Liver (tissue), 9 donors: ENCODE measurements around the gene SLC17A2. TPM values are rescaled to one million over a fixed set of nuclear protein-coding genes. Genes with fewer than 3 reads are reported as not detected.
"Not testable (repeated sequence)": the region's sequence is repeated elsewhere in the genome, so short reads cannot be mapped to it uniquely, and the experiment has no call there.

Experiments used
- DNase-seq: peaks from one replicate; pipeline ENCODE4 v3.0.0-alpha.2; 2017; ENCODE audit warnings: low spot score
- H3K27ac ChIP-seq, 2 donors: one replicate each; pipeline ENCODE4 v1.7.0; 2013; ENCODE audit warnings: inconsistent platforms in 2 of 2, low read length in 2 of 2, control low read depth in 1 of 2, low read depth in 1 of 2, mild to moderate bottlenecking in 1 of 2
- H3K27me3 ChIP-seq, 4 donors: one replicate each; pipeline versions ENCODE4 v1.6.1 to v1.7.0; 2013; ENCODE audit warnings: low read length in 3 of 4, inconsistent platforms in 1 of 4, mild to moderate bottlenecking in 1 of 4, moderate library complexity in 1 of 4; ENCODE audit not compliant: control insufficient read depth in 4 of 4, insufficient read depth in 4 of 4
- H3K36me3 ChIP-seq, 4 donors: one replicate each; pipeline versions ENCODE4 v1.6.1 to v1.7.0; 2013; ENCODE audit warnings: low read length in 3 of 4, mild to moderate bottlenecking in 3 of 4, low read depth in 1 of 4, moderate library complexity in 1 of 4; ENCODE audit not compliant: control insufficient read depth in 4 of 4, insufficient read depth in 3 of 4
- H3K4me1 ChIP-seq, 4 donors: one replicate each; pipeline versions ENCODE4 v1.6.1 to v1.7.0; 2013; ENCODE audit warnings: low read length in 3 of 4, mild to moderate bottlenecking in 3 of 4, moderate library complexity in 1 of 4; ENCODE audit not compliant: control insufficient read depth in 4 of 4, insufficient read depth in 4 of 4
- H3K4me3 ChIP-seq, 3 donors: one replicate each; pipeline versions ENCODE4 v1.6.1 to v1.7.0; 2013; ENCODE audit warnings: low read length in 3 of 3, control low read depth in 1 of 3, low read depth in 1 of 3, mild to moderate bottlenecking in 1 of 3
- H3K9ac ChIP-seq, 2 donors: one replicate each; pipeline ENCODE4 v1.7.0; 2013; ENCODE audit warnings: low read length in 2 of 2, mild to moderate bottlenecking in 2 of 2, moderate library complexity in 2 of 2, control low read depth in 1 of 2, low read depth in 1 of 2
- H3K9me3 ChIP-seq, 4 donors: one replicate each; pipeline versions ENCODE4 v1.6.1 to v1.7.0; 2013; ENCODE audit warnings: low read length in 3 of 4; ENCODE audit not compliant: control insufficient read depth in 4 of 4
- ATF3 ChIP-seq: IDR thresholded peaks from 2 replicates; pipeline ENCODE4 v1.6.1; 2016; ENCODE audit warnings: antibody characterized with exemption
- EGR1 ChIP-seq, 2 donors: IDR thresholded peaks; 2 replicates each; pipeline ENCODE4 v1.6.1; 2016 to 2018; ENCODE audit warnings: antibody characterized with exemption in 2 of 2, low read depth in 2 of 2
- FOXA1 ChIP-seq: IDR thresholded peaks from 2 replicates; pipeline ENCODE4 v1.6.1; 2016; ENCODE audit warnings: antibody characterized with exemption
- FOXA2 ChIP-seq: IDR thresholded peaks from 2 replicates; pipeline ENCODE4 v1.6.1; 2016; ENCODE audit warnings: antibody characterized with exemption
- GABPA ChIP-seq, 2 donors: IDR thresholded peaks in 1 of 2; conservative IDR thresholded peaks in 1 of 2; 2 replicates each; pipeline ENCODE4 v1.6.1; 2016; ENCODE audit warnings: antibody characterized with exemption in 2 of 2, mild to moderate bottlenecking in 1 of 2, moderate library complexity in 1 of 2
- HNF4A ChIP-seq, 2 donors: conservative IDR thresholded peaks; 2 replicates each; pipeline ENCODE4 v1.6.1; 2016; ENCODE audit warnings: antibody characterized with exemption in 2 of 2, mild to moderate bottlenecking in 2 of 2
- JUND ChIP-seq, 2 donors: IDR thresholded peaks; 2 replicates each; pipeline ENCODE4 v1.6.1; 2016; ENCODE audit warnings: antibody characterized with exemption in 2 of 2
- NR2F2 ChIP-seq: IDR thresholded peaks from 2 replicates; pipeline ENCODE4 v1.6.1; 2016; ENCODE audit warnings: antibody characterized with exemption
- RAD21 ChIP-seq, 2 donors: IDR thresholded peaks; 2 replicates each; pipeline ENCODE4 v1.6.1; 2016; ENCODE audit warnings: antibody characterized with exemption in 2 of 2, mild to moderate bottlenecking in 2 of 2
- RXRA ChIP-seq, 2 donors: IDR thresholded peaks; 2 replicates each; pipeline ENCODE4 v1.6.1; 2017 to 2018; ENCODE audit warnings: antibody characterized with exemption in 2 of 2, mild to moderate bottlenecking in 1 of 2
- SP1 ChIP-seq: IDR thresholded peaks from 2 replicates; pipeline ENCODE4 v1.6.1; 2018; ENCODE audit warnings: antibody characterized with exemption, mild to moderate bottlenecking
- TAF1 ChIP-seq: conservative IDR thresholded peaks from 2 replicates; pipeline ENCODE4 v1.6.1; 2016; ENCODE audit warnings: antibody characterized with exemption, mild to moderate bottlenecking
- YY1 ChIP-seq: IDR thresholded peaks from 2 replicates; pipeline ENCODE4 v1.6.1; 2016; ENCODE audit warnings: antibody characterized with exemption, mild to moderate bottlenecking
- ZBTB33 ChIP-seq: IDR thresholded peaks from 2 replicates; pipeline ENCODE4 v1.6.1; 2016; ENCODE audit warnings: antibody characterized with exemption
- WGBS: extraction: QIAGEN DNeasy Blood & Tissue Kit; methylation state at CpG from one replicate; pipeline ENCODE4 v1.1.7; 2013; 5-methylcytosine and 5-hydroxymethylcytosine counted together
- polyA plus RNA-seq, 2 donors: library from polyadenylated mRNA; stranded (reverse) in 1 of 2; unstranded in 1 of 2; fragments of 200-250 nt in 1 of 2; fragments of >200 nt in 1 of 2; fragmentation: Nextera tagmentation in 1 of 2; extraction: Ambion mirVana in 1 of 2; gene quantifications; one replicate each; pipeline versions ENCODE4 v1.2.1 to v1.2.3, GENCODE V29; 2013 to 2015
- total RNA-seq, 2 donors: library from RNA; depleted of rRNA; stranded (reverse); fragments of >200 nt; gene quantifications; one replicate each; pipeline ENCODE4 v1.2.3, GENCODE V29; 2014
- TF ChIP-seq, protein P1 (sequence below): IDR thresholded peaks from 2 replicates; pipeline ENCODE4 v1.6.1; 2016; ENCODE audit warnings: antibody characterized with exemption, mild to moderate bottlenecking
- TF ChIP-seq, protein P2 (sequence below): fragments of 150-350 bp; IDR thresholded peaks from 2 replicates; pipeline ENCODE4 v1.5.1; 2017; ENCODE audit warnings: improper control_type of control experiment, low read depth, low read length; ENCODE audit not compliant: missing input control
- donor health status: healthy.
- donor health status: healthy.
- donor health status: healthy.
- donor health status: healthy.
- donor health status: healthy.

Gene SLC17A2
- total and polyA plus RNA-seq, 4 donors, result 26.2 to 88.1 (median 37.8) TPM

DNA sequence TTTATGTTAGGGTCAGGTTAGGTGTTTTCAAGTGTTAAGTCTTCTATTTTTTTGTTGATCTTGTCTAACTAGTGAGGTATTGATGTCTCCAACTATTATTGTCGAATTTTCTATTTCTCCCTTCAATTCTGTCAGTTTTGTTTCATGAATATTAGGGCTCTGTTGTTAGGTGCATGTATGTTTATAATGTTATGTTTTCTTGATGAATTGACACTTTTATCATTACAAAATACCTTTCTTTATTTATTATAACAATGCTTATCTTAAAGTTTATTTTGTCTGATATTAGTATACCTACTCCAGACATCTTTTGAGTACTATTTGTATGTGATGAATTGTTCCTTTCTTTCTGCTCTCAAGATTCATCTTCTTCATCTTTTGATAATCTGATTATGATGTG is 19.2 kb upstream of the SLC17A2 start:
- Histone ChIP-seq H3K36me3 (no peaks in the 10 kb centered on the region), H3K27ac (no peak overlapping the region), H3K9me3 (no peaks in the 10 kb centered on the region), H3K4me1 (no peaks in the 10 kb centered on the region), H3K4me3 (no peak overlapping the region), H3K27me3 (no peaks in the 10 kb centered on the region), H3K9ac (no peak overlapping the region)
- no peak for TF ChIP-seq JUND (IDR thresholded peaks at IDR 0.05)
- TF ChIP-seq, protein P1, sequence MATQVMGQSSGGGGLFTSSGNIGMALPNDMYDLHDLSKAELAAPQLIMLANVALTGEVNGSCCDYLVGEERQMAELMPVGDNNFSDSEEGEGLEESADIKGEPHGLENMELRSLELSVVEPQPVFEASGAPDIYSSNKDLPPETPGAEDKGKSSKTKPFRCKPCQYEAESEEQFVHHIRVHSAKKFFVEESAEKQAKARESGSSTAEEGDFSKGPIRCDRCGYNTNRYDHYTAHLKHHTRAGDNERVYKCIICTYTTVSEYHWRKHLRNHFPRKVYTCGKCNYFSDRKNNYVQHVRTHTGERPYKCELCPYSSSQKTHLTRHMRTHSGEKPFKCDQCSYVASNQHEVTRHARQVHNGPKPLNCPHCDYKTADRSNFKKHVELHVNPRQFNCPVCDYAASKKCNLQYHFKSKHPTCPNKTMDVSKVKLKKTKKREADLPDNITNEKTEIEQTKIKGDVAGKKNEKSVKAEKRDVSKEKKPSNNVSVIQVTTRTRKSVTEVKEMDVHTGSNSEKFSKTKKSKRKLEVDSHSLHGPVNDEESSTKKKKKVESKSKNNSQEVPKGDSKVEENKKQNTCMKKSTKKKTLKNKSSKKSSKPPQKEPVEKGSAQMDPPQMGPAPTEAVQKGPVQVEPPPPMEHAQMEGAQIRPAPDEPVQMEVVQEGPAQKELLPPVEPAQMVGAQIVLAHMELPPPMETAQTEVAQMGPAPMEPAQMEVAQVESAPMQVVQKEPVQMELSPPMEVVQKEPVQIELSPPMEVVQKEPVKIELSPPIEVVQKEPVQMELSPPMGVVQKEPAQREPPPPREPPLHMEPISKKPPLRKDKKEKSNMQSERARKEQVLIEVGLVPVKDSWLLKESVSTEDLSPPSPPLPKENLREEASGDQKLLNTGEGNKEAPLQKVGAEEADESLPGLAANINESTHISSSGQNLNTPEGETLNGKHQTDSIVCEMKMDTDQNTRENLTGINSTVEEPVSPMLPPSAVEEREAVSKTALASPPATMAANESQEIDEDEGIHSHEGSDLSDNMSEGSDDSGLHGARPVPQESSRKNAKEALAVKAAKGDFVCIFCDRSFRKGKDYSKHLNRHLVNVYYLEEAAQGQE, result no peak
- TF ChIP-seq YY1, result no peak
- no peak for TF ChIP-seq RXRA (IDR thresholded peaks at IDR 0.05)
- TF ChIP-seq NR2F2, result no peak
- TF ChIP-seq FOXA2, result no peak
- TF ChIP-seq EGR1 (IDR thresholded peaks at IDR 0.05; ENCODE audit: low read depth in 2 of 2), result no peak
- no peak for TF ChIP-seq ATF3
- no peak for TF ChIP-seq TAF1
- no peak for TF ChIP-seq FOXA1
- no peak for TF ChIP-seq HNF4A (conservative IDR thresholded peaks at IDR 0.05)
- WGBS, result 85% methylated on average over 1 of the region's 1 CpG
- no peak for DNase-seq

DNA sequence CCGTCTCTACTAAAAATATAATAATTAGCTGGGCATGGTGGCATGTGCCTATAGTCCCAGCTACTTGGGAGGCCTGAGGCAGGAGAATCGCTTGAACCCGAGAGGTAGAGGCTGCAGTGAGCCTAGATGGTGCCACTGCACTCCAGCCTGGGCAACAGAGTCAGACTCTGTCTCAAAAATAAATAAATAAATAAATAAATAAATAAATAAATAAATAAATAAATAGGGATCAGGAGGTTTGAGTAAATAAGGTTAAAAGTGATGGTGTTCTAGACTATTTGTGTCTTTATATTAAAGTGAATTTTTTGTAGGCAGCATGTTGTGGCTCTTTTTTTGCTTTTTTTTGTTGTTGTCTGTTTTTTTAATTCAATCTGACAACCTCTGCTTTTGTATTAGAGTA is 17.0 kb upstream of the SLC17A2 start:
- not testable (repeated sequence) for H3K4me1 ChIP-seq, DNase-seq, H3K27ac ChIP-seq, H3K9me3 ChIP-seq, H3K9ac ChIP-seq, H3K4me3 ChIP-seq, H3K36me3 ChIP-seq, H3K27me3 ChIP-seq
- WGBS, result 98% methylated on average over 3 of the region's 3 CpGs

DNA sequence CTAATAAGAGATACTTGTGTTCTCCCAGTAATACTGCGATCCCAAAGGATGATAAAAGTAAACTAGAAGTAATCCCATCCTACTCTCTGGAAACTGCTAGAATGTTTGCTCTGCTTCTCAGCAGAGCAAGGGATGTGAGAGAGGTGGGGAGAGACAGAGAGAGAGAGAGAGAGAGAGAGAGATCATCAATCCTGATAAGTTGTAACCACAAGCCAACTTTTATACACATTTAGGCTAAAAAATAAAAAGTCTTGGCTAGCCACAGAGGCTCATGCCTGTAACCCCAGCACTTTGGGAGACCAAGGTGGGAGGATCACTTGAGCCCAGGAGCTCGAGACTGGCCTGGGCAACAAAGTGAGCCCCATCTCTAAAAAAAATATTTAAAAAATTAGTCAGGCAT is 16.1 kb upstream of the SLC17A2 start:
- no peak overlapping the region for H3K9ac ChIP-seq
- H3K27ac ChIP-seq, result no peak overlapping the region
- H3K4me1 ChIP-seq, result no peaks in the 10 kb centered on the region
- no peaks in the 10 kb centered on the region for H3K9me3 ChIP-seq
- no peak for DNase-seq
- no peaks in the 10 kb centered on the region for H3K27me3 ChIP-seq
- WGBS, result 92% methylated on average over 2 of the region's 2 CpGs
- no peaks in the 10 kb centered on the region for H3K36me3 ChIP-seq
- no peak overlapping the region for H3K4me3 ChIP-seq
- TF ChIP-seq SP1 (no peak), NR2F2 (no peak), FOXA2 (no peak), GABPA (IDR thresholded peaks at IDR 0.05 in 1 of 2, conservative IDR thresholded peaks at IDR 0.05 in 1 of 2) (no peak), HNF4A (conservative IDR thresholded peaks at IDR 0.05) (no peak), ZBTB33 (no peak), ATF3 (no peak), RAD21 (IDR thresholded peaks at IDR 0.05) (no peak), TAF1 (no peak), RXRA (IDR thresholded peaks at IDR 0.05) (no peak), EGR1 (IDR thresholded peaks at IDR 0.05; ENCODE audit: low read depth in 2 of 2) (no peak), FOXA1 (no peak)
- TF ChIP-seq, protein P2, sequence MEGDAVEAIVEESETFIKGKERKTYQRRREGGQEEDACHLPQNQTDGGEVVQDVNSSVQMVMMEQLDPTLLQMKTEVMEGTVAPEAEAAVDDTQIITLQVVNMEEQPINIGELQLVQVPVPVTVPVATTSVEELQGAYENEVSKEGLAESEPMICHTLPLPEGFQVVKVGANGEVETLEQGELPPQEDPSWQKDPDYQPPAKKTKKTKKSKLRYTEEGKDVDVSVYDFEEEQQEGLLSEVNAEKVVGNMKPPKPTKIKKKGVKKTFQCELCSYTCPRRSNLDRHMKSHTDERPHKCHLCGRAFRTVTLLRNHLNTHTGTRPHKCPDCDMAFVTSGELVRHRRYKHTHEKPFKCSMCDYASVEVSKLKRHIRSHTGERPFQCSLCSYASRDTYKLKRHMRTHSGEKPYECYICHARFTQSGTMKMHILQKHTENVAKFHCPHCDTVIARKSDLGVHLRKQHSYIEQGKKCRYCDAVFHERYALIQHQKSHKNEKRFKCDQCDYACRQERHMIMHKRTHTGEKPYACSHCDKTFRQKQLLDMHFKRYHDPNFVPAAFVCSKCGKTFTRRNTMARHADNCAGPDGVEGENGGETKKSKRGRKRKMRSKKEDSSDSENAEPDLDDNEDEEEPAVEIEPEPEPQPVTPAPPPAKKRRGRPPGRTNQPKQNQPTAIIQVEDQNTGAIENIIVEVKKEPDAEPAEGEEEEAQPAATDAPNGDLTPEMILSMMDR, result no peak
- TF ChIP-seq, protein P1, result no peak
